SK-N-SH (cell line): ENCODE results near the gene CD300LG. TPM values are rescaled to one million over a fixed set of nuclear protein-coding genes. Genes with fewer than 3 reads are reported as not detected.

ENCODE experiments used
- CTCF ChIA-PET: fragments of 300-600, 350-600 bp; formaldehyde crosslinking; extraction: SDS; loops from one replicate; lab custom pipeline; 2021; lab: Yijun Ruan, JAX
- POLR2A ChIA-PET: fragments of 350-600 bp; sonication (Branson Sonifier 250); formaldehyde crosslinking; extraction: SDS; loops from one replicate; lab custom pipeline; 2020; ENCODE audit warnings: antibody characterized with exemption, inconsistent platforms; lab: Yijun Ruan, JAX
- DNase-seq: peaks from one replicate; pipeline ENCODE4 v3.0.0; 2012
- H2AFZ ChIP-seq: fragments of 200-600 bp; sonication (generic); 2 replicates; pipeline ENCODE4 v1.8.1; 2016; ENCODE audit warnings: antibody characterized with exemption, mild to moderate bottlenecking, low read depth
- H3F3A ChIP-seq: fragments of 200-600 bp; sonication (generic); replicated peaks from 2 replicates; pipeline ENCODE3; 2016; ENCODE audit warnings: antibody characterized with exemption, mild to moderate bottlenecking; ENCODE audit not compliant: insufficient read depth
- H3K27ac ChIP-seq, 2 experiments: fragments of 200-500 bp in 1 of 2; fragments of 200-600 bp in 1 of 2; sonication (Bioruptor generic) in 1 of 2; sonication (generic), shearing (Covaris generic) in 1 of 2; 2 replicates each; pipeline versions ENCODE4 v1.5.1 to v1.6.1; 2014 to 2016; ENCODE audit warnings: low read depth in 2 of 2, inconsistent platforms in 1 of 2, low read length in 1 of 2, mild to moderate bottlenecking in 1 of 2, mixed read lengths in 1 of 2
- H3K27me3 ChIP-seq: fragments of 200-600 bp; sonication (generic), shearing (Covaris generic); 2 replicates; pipeline ENCODE4 v1.6.1; 2016; ENCODE audit warnings: mixed run types; ENCODE audit not compliant: insufficient read depth
- H3K36me3 ChIP-seq, 2 experiments: fragments of 200-500 bp in 1 of 2; fragments of 200-600 bp in 1 of 2; sonication (Bioruptor generic) in 1 of 2; sonication (generic) in 1 of 2; replicated peaks in 1 of 2; 2 replicates each; pipeline versions ENCODE3 to v1.5.1; 2014 to 2016; ENCODE audit warnings: low read length in 1 of 2, mild to moderate bottlenecking in 1 of 2; ENCODE audit not compliant: insufficient read depth in 2 of 2, control insufficient read depth in 1 of 2
- H3K4me1 ChIP-seq, 2 experiments: fragments of 200-500 bp in 1 of 2; fragments of 200-600 bp in 1 of 2; sonication (Bioruptor generic) in 1 of 2; sonication (generic), shearing (Covaris generic) in 1 of 2; 2 replicates each; pipeline versions ENCODE4 v1.5.1 to v1.6.1; 2014 to 2016; ENCODE audit warnings: low read depth in 1 of 2, low read length in 1 of 2, mixed run types in 1 of 2; ENCODE audit not compliant: insufficient read depth in 2 of 2, control insufficient read depth in 1 of 2
- H3K4me2 ChIP-seq: fragments of 200-600 bp; sonication (generic), shearing (Covaris generic); 2 replicates; pipeline ENCODE4 v1.6.1; 2017; ENCODE audit warnings: mixed run types
- H3K4me3 ChIP-seq, 2 experiments: fragments of 200-500 bp in 1 of 2; fragments of 200-600 bp in 1 of 2; sonication (Bioruptor generic) in 1 of 2; sonication (generic), shearing (Covaris generic) in 1 of 2; 2 replicates each; pipeline versions ENCODE4 v1.5.1 to v1.8.1; 2014 to 2016; ENCODE audit warnings: low read depth in 2 of 2, inconsistent platforms in 1 of 2, low read length in 1 of 2, mild to moderate bottlenecking in 1 of 2, mixed read lengths in 1 of 2, moderate library complexity in 1 of 2
- H3K79me2 ChIP-seq: fragments of 200-600 bp; sonication (generic); 2 replicates; pipeline ENCODE4 v1.8.1; 2017; ENCODE audit warnings: mild to moderate bottlenecking; ENCODE audit not compliant: insufficient read depth
- H3K9ac ChIP-seq: fragments of 200-600 bp; sonication (generic); 2 replicates; pipeline ENCODE4 v1.6.1; 2017; ENCODE audit warnings: mixed run types
- H3K9me2 ChIP-seq: fragments of 200-600 bp; sonication (generic); 2 replicates; pipeline ENCODE4 v1.6.1; 2017; ENCODE audit warnings: mixed run types
- H3K9me3 ChIP-seq: fragments of 200-600 bp; sonication (generic); 2 replicates; pipeline ENCODE4 v1.6.1; 2017; ENCODE audit warnings: mixed run types, mild to moderate bottlenecking, moderate library complexity
- H4K20me1 ChIP-seq: fragments of 200-600 bp; sonication (generic); 2 replicates; pipeline ENCODE4 v1.6.1; 2017; ENCODE audit warnings: mild to moderate bottlenecking, mixed run types; ENCODE audit not compliant: insufficient read depth
- ELF1 ChIP-seq: IDR thresholded peaks from 2 replicates; pipeline ENCODE4 v1.4.0; 2012
- EZH2phosphoT487 ChIP-seq: fragments of 200-600 bp; sonication (generic); IDR thresholded peaks from 2 replicates; pipeline ENCODE4 v1.6.1; 2017; ENCODE audit warnings: low read depth, mixed run types, mild to moderate bottlenecking, antibody characterized with exemption, moderate library complexity, borderline replicate concordance
- FOSL2 ChIP-seq: IDR thresholded peaks from 2 replicates; pipeline ENCODE4 v1.4.0; 2012; ENCODE audit warnings: low read depth, mild to moderate bottlenecking, moderate library complexity, borderline replicate concordance
- FOXJ3 ChIP-seq: sonication (generic); formaldehyde crosslinking; IDR thresholded peaks from 2 replicates; pipeline ENCODE4 v1.5.1; 2020; ENCODE audit warnings: mild to moderate bottlenecking, missing genetic modification reagents
- FOXM1 ChIP-seq: IDR thresholded peaks from 2 replicates; pipeline ENCODE4 v1.4.0; 2012; ENCODE audit warnings: low read depth, mild to moderate bottlenecking
- GATA2 ChIP-seq: sonication (generic); formaldehyde crosslinking; IDR thresholded peaks from 2 replicates; pipeline ENCODE4 v1.5.0; 2020; ENCODE audit warnings: mild to moderate bottlenecking, missing genetic modification reagents
- IRF3 ChIP-seq: fragments of 150-350 bp; IDR thresholded peaks from 2 replicates; pipeline ENCODE4 v1.6.1; 2016; ENCODE audit warnings: mild to moderate bottlenecking, low read depth, low read length
- MEF2A ChIP-seq: IDR thresholded peaks from 2 replicates; pipeline ENCODE4 v1.4.0; 2012; ENCODE audit warnings: low read depth, borderline replicate concordance
- NFIC ChIP-seq: IDR thresholded peaks from 2 replicates; pipeline ENCODE4 v1.4.0; 2012; ENCODE audit warnings: borderline replicate concordance
- NRF1 ChIP-seq: IDR thresholded peaks from 2 replicates; pipeline ENCODE4 v1.6.1; 2012; ENCODE audit warnings: low read depth, mild to moderate bottlenecking, low read length
- PBX3 ChIP-seq: IDR thresholded peaks from 2 replicates; pipeline ENCODE4; 2012
- POLR2AphosphoS5 ChIP-seq: IDR thresholded peaks from 2 replicates; pipeline ENCODE4 v1.6.1; 2012; ENCODE audit warnings: low read depth, low read length
- RAD21 ChIP-seq: IDR thresholded peaks from 2 replicates; pipeline ENCODE4 v1.6.1; 2012; ENCODE audit warnings: mild to moderate bottlenecking, low read length
- RCOR1 ChIP-seq: fragments of 150-350 bp; IDR thresholded peaks from 2 replicates; pipeline ENCODE4 v1.6.1; 2017; ENCODE audit warnings: antibody characterized with exemption, low read length
- RXRA ChIP-seq: IDR thresholded peaks from 2 replicates; pipeline ENCODE4 v1.4.0; 2012; ENCODE audit warnings: low read depth, mild to moderate bottlenecking, borderline replicate concordance
- SIN3A ChIP-seq: IDR thresholded peaks from 2 replicates; pipeline ENCODE4 v1.6.1; 2012; ENCODE audit warnings: low read depth, mild to moderate bottlenecking, low read length, moderate library complexity, borderline replicate concordance
- TAF1 ChIP-seq: IDR thresholded peaks from 2 replicates; pipeline ENCODE4 v1.6.1; 2012; ENCODE audit warnings: low read depth, mild to moderate bottlenecking, low read length, moderate library complexity, borderline replicate concordance
- TEAD4 ChIP-seq: IDR thresholded peaks from 2 replicates; pipeline ENCODE4 v1.4.0; 2012; ENCODE audit warnings: mild to moderate bottlenecking, borderline replicate concordance; ENCODE audit not compliant: insufficient read depth
- YY1 ChIP-seq: IDR thresholded peaks from 2 replicates; pipeline ENCODE4 v1.4.0; 2012; ENCODE audit warnings: low read depth, mild to moderate bottlenecking
- ZBTB33 ChIP-seq: IDR thresholded peaks from 2 replicates; pipeline ENCODE4 v1.4.0; 2012; ENCODE audit warnings: low read depth, borderline replicate concordance
- WGBS: methylation state at CpG from one replicate; pipeline ENCODE4 v1.1.6; 2017; ENCODE audit warnings: low lambda C conversion rate; 5-methylcytosine and 5-hydroxymethylcytosine counted together
- polyA plus RNA-seq, 3 experiments: library from polyadenylated mRNA; depleted of rRNA; stranded (reverse); fragments of >200 nt; gene quantifications; 2 replicates each; pipeline ENCODE4 v1.2.3, GENCODE V29; 2012

Gene CD300LG
- polyA plus RNA-seq, 1 of the 3 experiments (the other 2 are of a cell fraction): not detected

- TF ChIP-seq IRF3 (no peak), YY1 (no peak), FOXJ3 (no peak), SIN3A (no peak), TAF1 (no peak), EZH2phosphoT487 (no peak), POLR2AphosphoS5 (no peak), FOXM1 (no peak), NRF1 (no peak), RCOR1 (no peak), RAD21 (no peak), RXRA (no peak), GATA2 (CRISPR knock-in tag) (no peak), TEAD4 (no peak), FOSL2 (no peak), ZBTB33 (no peak), MEF2A (no peak), ELF1 (no peak), PBX3 (no peak), NFIC (no peak)
- TF ChIP-seq, all 33 proteins: peak for 0
- H3K9me2 ChIP-seq: no peaks in the 10 kb centered on the region
- H4K20me1 ChIP-seq: no peaks in the 10 kb centered on the region
- WGBS: 97% methylated on average over 8 of the region's 12 CpGs
- no peak overlapping the region for H3K9ac ChIP-seq
- H3K4me2 ChIP-seq: no peak overlapping the region
- ChIA-PET POLR2A (no interaction called here), CTCF (interaction anchor here (1.5 to 1.6 kb wide), 2 partner anchors 8 to 53 kb away, joined by 3 to 5 read pairs; no protein-coding TSS in a partner anchor)
- H3K27ac ChIP-seq: no peak overlapping the region
- no peak for DNase-seq
- H3K9me3 ChIP-seq: no peaks in the 10 kb centered on the region
- no peak overlapping the region for H3K4me3 ChIP-seq
- H3K4me1 ChIP-seq: peaks cover 0 to 5% of the 10 kb centered on the region in 2 experiments; a peak in 1 of 4 replicates
- H3K36me3 ChIP-seq: peaks cover 19 to 33% of the 10 kb centered on the region in 2 experiments
- H3K27me3 ChIP-seq: no peaks in the 10 kb centered on the region
- H2AFZ ChIP-seq: no peak overlapping the region
- no peaks in the 10 kb centered on the region for H3K79me2 ChIP-seq
- H3F3A ChIP-seq: no peaks in the 10 kb centered on the region
These were observed 21.4 kb upstream of the CD300LG start for GRCh38 chr17:43825567-43825966.
